ENCODE measurements around the gene GALNT2. TPM values are rescaled to one million over a fixed set of nuclear protein-coding genes. Genes with fewer than 3 reads are reported as not detected.

Gene GALNT2
- total and polyA plus RNA-seq, 2 of the 4 experiments (the other 2 are of a cell fraction) = 50.4 to 189 TPM

- Histone ChIP-seq H2AK9ac (replicated peaks; ENCODE audit: low read depth, low read length, poor library complexity) (no peak overlapping the region), H3K4ac (ENCODE audit: low read depth, low read length) (no peak overlapping the region), H2BK120ac (ENCODE audit: low read depth, low read length) (no peak overlapping the region), H2AFZ (replicated peaks; ENCODE audit: low read length, poor library complexity) (no peak overlapping the region), H4K8ac (ENCODE audit: low read depth in 2 of 2, low read length in 2 of 2) (no peak overlapping the region), H4K20me1 (ENCODE audit: insufficient read depth, low read length) (peaks cover 54% of the 10 kb centered on the region), H2BK5ac (ENCODE audit: low read depth, low read length, poor library complexity, severe bottlenecking) (no peak overlapping the region), H3K27me3 (ENCODE audit: control insufficient read depth, insufficient read depth, low read length) (no peaks in the 10 kb centered on the region), H3K4me3 (ENCODE audit: insufficient read depth, low read depth, low read length) (no peak overlapping the region), H3K18ac (ENCODE audit: low read depth, low read length) (no peak overlapping the region), H4K5ac (ENCODE audit: low read depth, low read length) (no peak overlapping the region), H3K27ac (ENCODE audit: insufficient read depth, low read length) (no peak overlapping the region), H3K79me1 (ENCODE audit: low read depth in 1 of 2, low read length in 2 of 2) (peaks cover 55 to 77% of the 10 kb centered on the region in 2 experiments), H2BK20ac (ENCODE audit: low read depth, low read length) (no peak overlapping the region), H3K36me3 (ENCODE audit: control insufficient read depth, insufficient read depth, low read length) (no peaks in the 10 kb centered on the region), H3K9me1 (ENCODE audit: insufficient read depth, low read length) (peaks cover 19% of the 10 kb centered on the region), H3K14ac (replicated peaks; ENCODE audit: low read depth, low read length) (no peak overlapping the region), H2BK15ac (ENCODE audit: low read depth, low read length) (no peak overlapping the region), H3K56ac (ENCODE audit: extremely low read depth, insufficient read depth, low read length) (no peak overlapping the region), H2AK5ac (ENCODE audit: low read depth, low read length) (no peak overlapping the region), H3K4me1 (ENCODE audit: control insufficient read depth, insufficient read depth, low read length) (peaks cover 20% of the 10 kb centered on the region), H3K9ac (ENCODE audit: low read depth, low read length) (no peak overlapping the region), H3K9me3 (ENCODE audit: control insufficient read depth, insufficient read depth, low read length) (no peaks in the 10 kb centered on the region), H3K23ac (ENCODE audit: low read depth, low read length) (no peak overlapping the region), H3K4me2 (ENCODE audit: low read depth, low read length) (no peak overlapping the region), H4K91ac (ENCODE audit: insufficient read depth, low read depth, low read length) (no peak overlapping the region)
- peak; percentile 18 for DNase-seq
- intact Hi-C loops (cut with micrococcal nuclease) = no loop called here
- in situ Hi-C loops (cut with MboI; ENCODE audit: low sequenced_read_pairs) = no loop called here
- 83% methylated on average over 1 of the region's 2 CpGs; no CpG with 5 or more reads in 1 of the 2 experiments for WGBS, 2 experiments (ENCODE audit: extremely low coverage in 2 of 2, insufficient read length in 1 of 2)
- no TSS peak for BruUV-seq (replicated peaks)
- CTCF ChIA-PET = interaction anchor here (0.6 kb wide), 1 partner anchor 49 kb away, joined by 5 read pairs; no protein-coding TSS in a partner anchor
- dilution Hi-C loops (cut with HindIII; ENCODE audit: low sequenced_read_pairs, unreplicated experiment) = no loop called here
- POLR2A ChIA-PET (ENCODE audit: unreplicated experiment) = no interaction called here
- no peak for TF ChIP-seq CTCF (conservative IDR thresholded peaks at IDR 0.05; ENCODE audit: low read depth, low read length)
- TF ChIP-seq MAFK (IDR thresholded peaks at IDR 0.05; ENCODE audit: low read depth, low read length) = no peak
- no peak for TF ChIP-seq CEBPB (IDR thresholded peaks at IDR 0.05; ENCODE audit: low read depth, low read length)
- TF ChIP-seq CHD1 (IDR thresholded peaks at IDR 0.05; ENCODE audit: low read depth, low read length) = no peak
- no peak for TF ChIP-seq RCOR1 (IDR thresholded peaks at IDR 0.05; ENCODE audit: insufficient replicate concordance, low read length)
- no peak for TF ChIP-seq RAD21 (IDR thresholded peaks at IDR 0.05; ENCODE audit: low read length)
- no peak for TF ChIP-seq POLR2A (IDR thresholded peaks at IDR 0.05; ENCODE audit: low read depth, low read length)
- TF ChIP-seq MXI1 (IDR thresholded peaks at IDR 0.05; ENCODE audit: borderline replicate concordance, low read depth, low read length) = no peak
- TF ChIP-seq SMC3 (IDR thresholded peaks at IDR 0.05; ENCODE audit: low read depth, low read length) = no peak
- no peak for TF ChIP-seq BHLHE40 (IDR thresholded peaks at IDR 0.05; ENCODE audit: low read depth, low read length)
- no peak for TF ChIP-seq NFE2L2 (IDR thresholded peaks at IDR 0.05; ENCODE audit: low read depth, low read length)
- TF ChIP-seq FOS (IDR thresholded peaks at IDR 0.05; ENCODE audit: low read depth, low read length) = no peak
- TF ChIP-seq MAZ (IDR thresholded peaks at IDR 0.05; ENCODE audit: borderline replicate concordance, low read depth, low read length) = no peak
- no peak for ATAC-seq (ENCODE audit: low read depth)
Measured at GRCh38 chr1:230170622-230171021, 103.6 kb downstream of the GALNT2 start.

Data from IMR-90 (cell line).